NCI-H226 (cell line): ENCODE measurements around the gene NRSN1.
A peak's percentile ranks its signal among the peaks of the same experiment; 100 is the strongest.

ENCODE experiments used
- DNase-seq: peaks from one replicate; pipeline ENCODE4 v3.0.0-alpha.2; 2015

The NRSN1 gene

DNA sequence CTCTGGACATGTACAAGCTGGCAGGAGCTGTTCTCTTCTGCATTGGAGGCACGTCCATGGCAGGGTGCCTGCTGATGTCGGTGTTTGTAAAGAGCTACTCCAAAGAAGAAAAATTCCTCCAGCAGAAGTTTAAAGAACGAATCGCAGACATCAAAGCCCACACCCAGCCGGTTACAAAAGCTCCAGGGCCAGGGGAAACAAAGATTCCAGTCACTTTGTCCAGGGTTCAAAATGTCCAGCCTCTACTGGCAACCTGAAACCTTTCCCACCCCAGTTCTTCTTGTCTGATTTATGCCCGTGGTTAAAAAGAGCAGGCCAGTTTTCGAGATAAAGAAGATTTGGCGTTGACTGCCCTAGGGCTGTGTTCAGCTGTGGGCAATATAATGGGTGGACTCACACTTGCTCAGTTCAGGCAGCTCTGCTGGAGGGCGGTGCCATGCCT is 19.7 kb downstream of the NRSN1 start:
- no peak for DNase-seq

DNA sequence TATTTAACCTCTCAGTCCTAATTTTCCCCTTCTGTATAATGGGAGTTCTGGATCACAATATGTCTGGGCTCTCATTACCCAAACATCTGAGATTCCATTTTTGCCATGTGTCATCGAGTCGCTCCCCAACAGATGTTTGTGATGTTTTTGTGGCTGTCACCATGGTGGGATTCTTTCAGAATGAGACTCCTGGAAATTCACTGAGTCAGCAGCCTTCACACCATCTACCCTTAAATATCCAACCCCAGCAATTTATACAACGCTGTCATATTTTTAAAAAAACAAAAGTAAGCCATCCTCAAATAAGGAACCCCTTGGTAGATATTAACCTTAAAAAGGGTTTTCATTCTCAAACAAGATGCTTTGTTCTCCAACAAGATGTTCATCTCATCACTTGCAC is 20.9 kb downstream of the NRSN1 start:
- no peak for DNase-seq

DNA sequence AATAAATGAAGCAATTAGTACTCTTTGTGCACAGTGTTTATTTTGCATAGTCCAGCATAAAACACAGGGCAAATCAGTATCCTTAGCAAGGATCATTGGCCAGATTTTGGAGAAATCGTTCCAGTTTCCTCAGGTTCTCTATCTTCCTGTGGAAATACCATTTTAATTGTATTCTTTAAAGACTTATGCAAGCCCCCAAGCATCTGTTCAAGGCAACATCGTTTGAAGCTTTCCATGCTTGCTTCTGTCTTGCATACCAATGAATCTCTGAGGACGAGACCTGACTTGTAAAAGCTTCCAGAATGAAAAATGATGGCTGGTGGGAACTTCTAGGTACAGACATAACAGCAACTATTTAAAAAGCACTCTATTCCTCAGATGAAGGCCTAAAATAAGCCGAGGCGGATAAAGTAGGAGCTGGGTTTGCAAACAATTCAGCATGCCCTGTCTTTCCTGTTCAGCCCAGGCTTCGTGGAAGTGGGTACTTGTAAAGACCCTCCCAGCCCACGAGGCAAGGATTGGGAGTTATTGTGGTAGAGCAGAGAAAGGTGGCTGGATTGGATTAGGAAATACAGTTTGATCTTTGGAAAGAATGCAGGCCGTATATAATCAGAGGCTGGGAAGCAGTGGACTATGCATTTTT is 21.6 kb downstream of the NRSN1 start:
- DNase-seq, result no peak

DNA sequence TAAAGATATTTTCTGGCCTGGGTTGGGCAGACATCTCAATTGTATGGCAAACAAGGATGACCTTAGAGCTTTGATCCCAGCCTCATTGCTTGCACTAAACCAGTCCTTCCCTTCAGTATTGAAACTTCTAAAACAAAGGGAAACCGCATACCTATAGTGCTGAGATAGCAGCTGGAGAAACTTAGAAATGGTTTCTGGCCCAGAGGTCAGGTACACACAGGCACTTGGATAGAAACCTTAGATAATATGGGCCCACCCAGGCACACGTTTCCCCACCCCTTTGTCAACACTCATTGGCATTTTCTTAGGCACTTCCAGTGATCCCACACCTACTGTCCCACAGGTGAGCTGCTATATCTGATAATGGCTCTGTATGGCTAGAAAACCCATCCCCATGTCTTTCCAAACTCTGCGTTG is 22.1 kb downstream of the NRSN1 start:
- no peak for DNase-seq

DNA sequence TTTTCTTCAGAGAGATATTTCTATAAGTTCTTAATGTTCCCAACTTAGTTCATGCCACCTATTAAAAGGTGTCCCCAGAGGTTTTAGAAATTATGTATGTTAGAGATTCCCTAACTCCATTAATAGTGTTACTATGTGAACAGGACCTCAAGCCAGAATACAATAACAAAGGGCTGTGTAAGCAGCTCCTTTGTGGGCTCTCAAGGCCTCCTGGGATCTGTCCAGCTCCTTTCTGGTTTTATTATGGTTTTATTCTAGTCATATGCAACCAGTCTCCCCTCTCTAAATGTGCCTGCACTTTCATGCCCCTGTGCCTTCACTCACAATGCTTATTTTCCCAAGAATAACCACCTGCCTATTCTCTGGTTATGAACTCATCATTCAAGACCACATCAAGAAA is 22.7 kb downstream of the NRSN1 start:
- no peak for DNase-seq

DNA sequence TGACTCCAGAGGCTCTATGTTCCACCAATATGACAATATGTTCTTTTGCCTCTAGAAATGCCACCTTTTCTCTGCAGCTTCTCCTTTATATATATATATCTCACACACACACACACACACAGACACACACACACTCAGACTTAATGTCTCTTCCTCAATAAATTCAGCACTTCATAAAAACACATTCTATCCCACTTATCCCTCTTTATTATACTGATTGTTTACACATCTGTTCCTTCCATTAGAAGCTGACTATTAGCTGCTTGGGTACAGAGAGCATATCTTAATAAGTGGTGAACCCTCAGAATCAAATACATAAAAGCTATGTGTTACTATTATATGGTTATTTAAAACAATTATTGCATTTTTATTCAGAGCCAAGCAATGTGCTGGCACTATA is 23.3 kb downstream of the NRSN1 start:
- no peak for DNase-seq

DNA sequence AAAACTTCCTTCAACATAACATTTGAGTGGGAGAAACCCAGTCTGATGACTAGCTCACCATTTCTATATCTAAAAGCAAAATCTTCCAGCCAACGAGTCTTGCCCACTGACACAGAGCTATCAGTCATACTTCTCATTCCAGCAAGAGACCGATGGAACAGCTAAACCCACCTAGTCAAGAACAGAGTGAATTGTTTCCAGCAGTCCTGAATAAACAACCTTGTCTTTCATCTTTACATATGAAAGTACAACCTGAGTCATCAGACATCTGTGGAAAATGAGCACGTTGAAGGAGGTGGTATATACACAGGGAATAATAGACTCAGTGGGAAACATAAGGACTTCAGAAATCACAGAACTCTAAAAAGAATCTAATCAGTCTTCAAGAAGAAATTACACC is 23.8 kb downstream of the NRSN1 start:
- DNase-seq, result no peak

DNA sequence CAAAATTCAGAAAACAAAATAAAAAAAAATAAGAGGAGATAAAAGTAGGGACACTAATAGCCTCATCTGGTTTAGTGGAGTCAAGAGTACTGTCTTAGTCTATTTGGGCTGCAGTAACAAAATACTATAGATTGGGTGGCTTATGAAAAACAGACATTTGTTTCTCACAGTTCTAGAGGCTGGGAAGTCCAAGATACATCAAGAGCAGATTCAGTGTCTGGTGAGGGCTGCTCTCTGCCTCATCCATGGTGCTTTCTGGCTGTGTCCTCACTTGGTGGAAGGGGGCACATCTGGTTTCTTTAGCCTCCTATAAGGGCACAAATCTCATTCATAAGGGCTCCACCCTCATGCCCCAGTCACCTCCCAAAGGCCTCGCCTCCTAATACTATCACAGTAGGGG is 26.0 kb downstream of the NRSN1 start:
- no peak for DNase-seq

DNA sequence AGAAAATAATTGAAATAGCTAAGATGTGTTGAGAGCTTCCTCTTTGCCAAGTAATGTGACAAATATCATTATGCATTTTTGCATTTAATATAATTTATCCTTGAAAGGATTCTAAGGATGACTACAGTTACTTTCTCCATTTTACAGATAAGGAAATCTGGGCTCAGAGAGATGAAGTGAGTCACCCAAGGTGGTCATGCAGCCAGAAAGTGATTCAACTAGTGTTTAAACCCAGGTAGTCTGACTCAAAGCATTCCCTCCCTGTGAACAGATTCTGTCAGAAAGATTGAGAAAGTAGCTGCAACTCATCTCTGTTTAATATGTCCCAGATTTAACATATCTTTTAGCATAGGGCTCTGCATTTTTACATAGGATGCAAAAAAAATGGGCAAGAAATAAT is 28.1 kb downstream of the NRSN1 start:
- peak; percentile 52 for DNase-seq

DNA sequence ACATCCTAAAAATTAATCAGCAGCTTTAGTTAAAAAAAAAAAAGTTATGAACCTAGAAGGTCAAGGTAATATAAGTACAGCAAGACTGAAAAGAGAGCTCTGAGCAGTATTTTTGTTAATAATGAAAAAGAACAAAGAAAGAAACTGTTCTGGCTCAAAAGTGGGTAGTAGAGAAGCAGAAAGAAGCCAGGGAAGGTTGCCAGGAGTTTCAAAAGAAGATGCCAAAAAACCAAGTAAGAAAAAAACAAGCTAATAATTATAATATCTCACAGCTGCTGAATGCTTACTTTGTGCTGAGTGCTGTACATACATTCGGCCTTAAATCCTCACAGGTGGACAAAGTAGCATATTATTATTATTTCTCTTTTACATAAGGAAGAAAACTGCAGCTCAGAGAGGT is 31.9 kb downstream of the NRSN1 start:
- no peak for DNase-seq

DNA sequence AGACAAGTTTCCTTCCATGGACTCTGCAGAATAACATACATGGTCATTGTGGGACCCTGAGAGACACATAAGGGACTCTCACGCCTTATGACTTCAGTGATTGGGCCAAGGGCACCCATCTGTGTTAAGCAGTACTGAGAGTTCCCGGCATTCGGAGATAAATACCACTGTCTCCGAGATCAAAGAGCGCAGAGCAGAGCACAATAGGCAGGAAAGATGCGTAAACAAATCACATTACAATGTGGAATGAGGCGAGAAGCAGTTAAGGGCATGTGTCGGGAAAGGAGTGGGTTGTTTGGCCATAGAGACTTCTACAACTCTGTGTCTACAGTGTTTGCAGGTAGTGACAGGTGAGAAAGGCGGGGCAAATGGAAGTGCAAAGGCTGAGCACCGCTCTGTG is 57.6 kb downstream of the NRSN1 start:
- DNase-seq, result no peak

DNA sequence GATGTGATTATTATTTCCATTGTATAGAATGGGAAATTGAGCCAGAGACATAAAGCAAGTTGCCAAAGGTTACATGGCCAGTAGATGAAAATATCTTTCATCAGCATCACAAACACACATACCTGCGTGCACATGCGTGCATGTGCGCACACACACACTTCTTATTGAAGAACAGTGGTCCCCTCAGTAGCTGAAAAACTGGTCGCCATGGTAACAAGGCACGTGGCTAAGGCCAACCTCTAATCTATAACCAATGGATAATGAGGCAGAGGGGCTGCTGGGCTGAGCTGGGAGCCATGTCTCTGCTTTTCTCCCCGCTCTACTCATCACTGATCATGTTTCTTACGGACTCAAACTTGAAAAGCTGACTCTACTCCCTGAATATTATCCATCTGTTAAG is 60.3 kb downstream of the NRSN1 start:
- DNase-seq, result no peak

DNA sequence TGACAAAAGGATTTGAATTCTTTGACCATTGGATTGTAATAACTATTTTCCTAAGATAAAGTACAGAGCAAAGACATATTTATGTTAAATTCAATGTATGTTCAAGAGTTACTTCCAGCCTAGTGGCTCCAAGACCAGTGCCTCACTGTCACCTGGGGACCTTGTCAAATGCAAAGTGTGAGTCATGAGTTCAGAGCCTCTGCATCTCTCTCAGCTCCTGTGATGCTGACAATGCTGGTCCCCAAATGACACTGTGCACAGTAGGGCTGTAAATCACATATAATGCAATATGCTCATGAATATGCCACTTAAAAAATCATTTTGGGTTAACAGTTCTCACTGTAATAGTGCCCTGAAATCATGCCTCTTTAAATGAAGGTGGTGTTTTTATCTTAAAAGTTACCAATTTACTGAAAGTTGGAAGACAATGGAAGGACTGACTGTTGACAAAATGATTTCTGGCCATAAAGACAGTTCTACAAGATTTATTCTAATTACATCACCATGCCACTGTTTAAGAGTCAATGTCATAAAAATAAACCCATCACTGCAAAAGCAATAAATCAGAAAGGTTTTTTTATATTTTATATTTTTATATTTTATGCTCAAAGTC is 62.1 kb downstream of the NRSN1 start:
- DNase-seq, result no peak

DNA sequence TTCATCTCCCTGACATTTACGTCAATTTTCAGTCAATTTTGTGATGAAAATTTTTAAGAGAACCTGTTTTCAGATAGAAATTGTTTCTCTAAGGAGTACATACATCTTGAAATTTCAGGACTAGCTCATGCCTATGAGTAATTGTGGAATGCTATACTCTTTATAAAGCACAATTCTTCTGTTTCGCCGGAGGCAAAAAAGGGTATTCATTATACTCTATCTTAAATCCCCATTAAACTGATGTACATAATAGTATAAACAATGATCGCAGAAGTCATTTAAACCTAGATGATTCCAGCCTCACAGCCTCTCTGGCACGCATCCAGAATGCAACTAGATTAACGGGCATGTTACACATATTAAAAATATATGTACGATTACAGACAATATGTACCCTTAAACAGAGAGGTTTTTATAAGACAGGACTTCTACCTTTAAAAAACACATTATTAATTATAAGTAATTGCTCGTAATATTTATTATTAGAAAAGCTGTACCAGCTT is 62.6 kb downstream of the NRSN1 start:
- no peak for DNase-seq

DNA sequence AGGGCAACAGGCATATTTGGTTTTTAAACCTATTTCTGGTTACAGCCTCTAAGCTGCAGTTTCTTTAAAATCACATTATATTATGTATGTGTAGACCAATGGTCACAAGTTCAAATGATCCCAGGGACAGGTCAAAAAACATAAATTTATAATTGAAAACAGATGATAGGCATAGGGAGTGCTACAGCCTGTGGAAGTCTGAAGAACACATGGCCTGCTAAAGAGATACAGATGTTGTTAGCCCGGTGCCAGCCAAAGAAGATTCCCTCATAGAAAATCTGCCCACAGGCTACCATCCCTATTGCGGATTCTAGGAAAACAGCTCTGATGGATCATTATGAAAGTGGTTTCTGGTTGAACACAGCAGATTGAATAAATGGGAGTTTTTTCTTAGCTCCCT is 65.3 kb downstream of the NRSN1 start:
- no peak for DNase-seq

DNA sequence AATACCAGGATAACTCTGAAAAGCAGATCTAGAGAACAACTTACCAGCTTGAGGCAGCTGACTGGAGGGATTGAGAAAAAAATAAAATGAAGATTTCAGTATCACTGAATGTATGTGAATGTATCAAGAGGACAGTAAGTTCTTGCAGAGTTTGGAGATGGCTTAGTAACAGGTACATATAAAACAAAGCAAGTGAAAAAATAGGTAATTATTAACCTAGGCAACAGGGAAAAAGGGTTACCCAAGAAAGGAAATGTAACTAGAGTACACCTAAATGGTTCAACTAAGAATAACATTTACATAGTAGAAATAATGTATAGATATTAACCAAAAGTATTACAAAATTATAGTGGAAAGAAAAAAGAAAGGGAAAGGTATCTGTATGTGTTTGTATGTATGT is 67.3 kb downstream of the NRSN1 start:
- DNase-seq, result no peak

DNA sequence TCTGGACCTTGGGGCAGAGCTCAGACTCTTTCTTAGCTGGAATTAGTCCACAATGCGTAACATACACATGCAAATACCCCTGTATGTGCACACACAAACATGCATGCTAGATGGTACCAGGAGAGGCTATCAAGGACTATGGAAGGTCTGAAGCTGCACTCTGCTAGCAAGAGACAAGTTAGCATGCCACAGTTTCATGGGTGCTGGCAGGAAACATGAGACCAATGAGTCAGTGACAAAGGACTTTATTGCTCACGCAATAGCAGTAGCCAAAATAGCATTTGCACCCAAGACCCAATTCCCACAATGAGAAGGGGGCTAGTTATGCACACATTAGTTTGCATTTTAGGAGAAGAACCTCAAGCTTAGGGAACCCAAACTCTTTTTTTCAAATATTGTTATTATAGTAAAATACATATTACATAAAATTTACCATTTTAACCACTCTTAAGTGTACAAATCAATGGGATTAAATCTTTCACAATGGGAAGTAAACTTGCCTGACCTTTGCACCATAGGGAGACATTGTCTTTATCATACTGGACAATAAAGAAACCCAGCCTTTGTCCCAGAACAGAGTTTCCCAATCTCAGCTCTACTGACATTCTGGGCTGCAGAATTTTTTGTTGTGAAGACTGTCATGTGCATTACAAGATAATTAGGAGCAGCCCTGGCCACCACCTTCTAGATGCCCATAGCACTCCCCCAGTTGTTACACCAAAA is 69.1 kb downstream of the NRSN1 start:
- no peak for DNase-seq

DNA sequence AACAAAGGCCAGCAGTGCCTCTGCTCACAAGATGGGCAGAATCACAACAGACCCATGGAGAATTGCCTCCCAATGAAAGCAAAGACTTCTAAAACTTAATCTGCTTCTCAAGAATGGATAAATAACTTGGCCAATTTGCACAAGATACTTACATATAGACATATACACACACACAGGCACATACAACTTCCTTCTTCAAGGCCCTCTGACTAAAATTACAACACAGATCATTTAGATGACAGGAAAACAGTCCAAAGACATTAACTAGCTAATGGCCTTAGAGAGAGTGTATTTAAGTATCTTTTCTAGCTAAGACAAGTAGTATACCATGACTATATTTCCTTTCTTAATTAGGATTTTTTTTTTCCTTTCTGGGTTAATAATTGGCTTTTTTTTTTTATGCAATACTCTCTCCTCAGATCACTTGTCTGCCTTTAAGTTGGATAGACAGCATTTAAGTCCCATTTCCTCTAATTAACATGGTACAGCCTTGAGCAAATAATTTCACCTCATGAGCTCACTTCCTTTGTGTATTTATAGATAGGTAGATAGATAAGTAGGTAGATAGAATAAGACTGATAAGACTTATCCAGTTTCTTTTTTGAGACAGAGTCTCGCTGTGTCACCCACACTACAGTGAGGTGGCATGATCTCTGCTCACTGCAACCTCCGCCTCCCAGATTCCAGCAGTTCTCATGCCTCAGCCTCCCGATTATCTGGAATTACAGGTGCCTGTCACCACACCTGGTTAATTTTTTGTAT is 70.0 kb downstream of the NRSN1 start:
- DNase-seq, result no peak
